ENCODE measurements around the gene SQSTM1. TPM values are rescaled to one million over a fixed set of nuclear protein-coding genes. Genes with fewer than 3 reads are reported as not detected.

SQSTM1 gene
- total RNA-seq, 1 experiment from 2014 or later: 341 TPM

DNA sequence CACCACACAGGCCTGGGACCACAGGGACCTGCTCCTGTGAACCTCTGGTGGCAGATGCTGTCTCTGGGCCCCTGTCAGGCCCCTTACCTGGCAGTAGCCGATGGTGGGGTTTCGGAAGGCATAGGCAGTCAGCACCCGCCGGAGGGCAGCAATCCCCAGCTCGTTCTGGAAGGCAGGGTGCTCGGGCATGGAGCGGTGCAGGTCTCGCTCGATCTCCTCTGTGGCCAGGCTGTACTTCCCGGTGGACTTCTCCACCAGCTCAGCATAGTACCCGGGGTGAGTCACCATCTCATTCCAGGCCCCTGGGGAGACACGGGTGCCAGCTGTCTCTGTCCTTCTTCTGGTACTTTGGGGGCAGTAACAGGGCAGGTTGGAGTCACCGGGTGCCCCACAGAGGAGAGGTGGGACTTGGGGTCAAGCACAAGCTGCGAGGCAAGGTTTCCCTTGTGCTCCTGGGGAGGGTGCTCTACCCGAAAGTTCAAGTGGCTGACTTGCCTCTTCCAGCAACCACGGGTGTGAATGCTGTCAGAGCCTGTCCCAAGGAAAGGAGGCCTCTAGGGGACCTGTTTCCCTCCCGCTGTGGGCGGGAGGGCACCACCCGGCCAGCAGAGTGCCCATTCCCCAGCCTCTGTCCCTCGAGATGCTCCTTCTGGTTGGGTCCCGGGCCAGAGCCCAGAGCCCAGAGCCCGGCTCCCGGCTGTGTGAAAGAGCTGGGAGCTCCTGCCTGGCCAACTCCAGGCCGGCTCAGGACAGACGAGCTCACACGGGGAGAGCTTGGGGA, 57.7 kb downstream of the SQSTM1 start:
- Histone ChIP-seq H3K4me3 (ENCODE audit: low read length) (no peak overlapping the region), H3F3A (ENCODE audit: low read length, unreplicated experiment) (no peaks in the 10 kb centered on the region), H3K9me2 (replicated peaks; ENCODE audit: low read length) (no peaks in the 10 kb centered on the region), H3K27me3 (ENCODE audit: low read length) (no peaks in the 10 kb centered on the region), H3K9me3 (ENCODE audit: low read length) (no peaks in the 10 kb centered on the region), H3K9ac (ENCODE audit: low read length) (no peak overlapping the region), H3K4me1 (ENCODE audit: insufficient read depth, low read length) (no peaks in the 10 kb centered on the region), H3K27ac (ENCODE audit: low read length) (no peak overlapping the region), H3K36me3 (ENCODE audit: low read depth, low read length) (peaks cover 5% of the 10 kb centered on the region), H4K20me1 (ENCODE audit: low read length) (no peaks in the 10 kb centered on the region), H2AFZ (ENCODE audit: low read length) (no peak overlapping the region), H3K4me2 (ENCODE audit: low read length) (no peak overlapping the region), H3K79me2 (ENCODE audit: low read length) (no peaks in the 10 kb centered on the region)
- ATAC-seq: no peak
- POLR2A ChIA-PET (ENCODE audit: unreplicated experiment): no interaction called here
- DNase-seq: no peak
- BruUV-seq (replicated peaks): no TSS peak
- TF ChIP-seq EZH2phosphoT487 (IDR thresholded peaks at IDR 0.05; ENCODE audit: borderline replicate concordance, low read length) (no peak), CTCF (conservative IDR thresholded peaks at IDR 0.05; ENCODE audit: low read depth, low read length) (no peak), EZH2 (IDR thresholded peaks at IDR 0.05; ENCODE audit: low read length, unreplicated experiment) (no peak)
- CTCF ChIA-PET: no interaction called here
- intact Hi-C loops (cut with micrococcal nuclease): no loop called here

DNA sequence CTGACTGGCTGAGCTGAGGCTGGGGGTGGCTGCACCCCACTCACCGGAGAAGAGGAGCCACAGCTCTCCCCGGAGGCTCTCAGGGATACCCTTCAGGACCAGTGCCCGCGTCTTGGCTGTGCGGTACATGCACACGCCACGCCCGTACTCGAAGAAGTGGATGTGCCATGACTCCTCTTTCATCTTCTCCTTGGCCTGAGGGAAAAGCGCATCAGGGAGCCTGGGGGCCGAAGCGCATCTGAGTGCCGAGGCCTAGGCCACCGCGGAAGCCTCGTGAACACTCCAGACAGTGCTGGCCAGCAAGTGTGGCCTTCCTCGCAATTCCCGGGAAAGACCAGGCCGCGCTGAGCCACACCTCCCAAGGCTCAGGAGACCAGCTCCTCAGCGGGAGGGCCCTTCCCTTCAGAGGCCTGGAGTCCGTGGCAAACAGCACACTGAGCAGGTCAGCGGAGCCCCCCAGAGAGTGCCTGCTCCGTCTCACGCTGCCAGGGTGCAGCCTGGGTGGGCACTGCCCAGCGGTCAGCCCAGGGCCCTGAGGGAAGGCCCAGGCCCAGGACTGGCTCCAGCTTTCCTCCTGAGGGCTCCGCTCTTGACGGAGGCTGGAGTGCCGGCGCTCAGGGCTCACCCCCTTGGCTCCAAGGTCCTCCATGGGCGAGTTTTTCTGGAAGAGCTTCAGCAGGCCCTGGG, 58.4 kb downstream of the SQSTM1 start:
- Histone ChIP-seq H2AFZ (ENCODE audit: low read length) (no peak overlapping the region), H3K9me3 (ENCODE audit: low read length) (no peaks in the 10 kb centered on the region), H4K20me1 (ENCODE audit: low read length) (no peaks in the 10 kb centered on the region), H3K9ac (ENCODE audit: low read length) (no peak overlapping the region), H3K36me3 (ENCODE audit: low read depth, low read length) (peaks cover 12% of the 10 kb centered on the region), H3K4me3 (ENCODE audit: low read length) (no peak overlapping the region), H3K9me2 (replicated peaks; ENCODE audit: low read length) (no peaks in the 10 kb centered on the region), H3K4me1 (ENCODE audit: insufficient read depth, low read length) (no peaks in the 10 kb centered on the region), H3K27ac (ENCODE audit: low read length) (no peak overlapping the region), H3F3A (ENCODE audit: low read length, unreplicated experiment) (no peaks in the 10 kb centered on the region), H3K4me2 (ENCODE audit: low read length) (no peak overlapping the region), H3K79me2 (ENCODE audit: low read length) (no peaks in the 10 kb centered on the region), H3K27me3 (ENCODE audit: low read length) (no peaks in the 10 kb centered on the region)
- DNase-seq: no peak
- intact Hi-C loops (cut with micrococcal nuclease): no loop called here
- no peak for ATAC-seq
- TF ChIP-seq EZH2 (IDR thresholded peaks at IDR 0.05; ENCODE audit: low read length, unreplicated experiment): no peak
- TF ChIP-seq EZH2phosphoT487 (IDR thresholded peaks at IDR 0.05; ENCODE audit: borderline replicate concordance, low read length): no peak
- TF ChIP-seq CTCF (conservative IDR thresholded peaks at IDR 0.05; ENCODE audit: low read depth, low read length): no peak
- ChIA-PET POLR2A (ENCODE audit: unreplicated experiment) (no interaction called here), CTCF (no interaction called here)
- BruUV-seq (replicated peaks): no TSS peak

- no peak overlapping the region for H3K4me3 ChIP-seq (ENCODE audit: low read length)
- H3K9ac ChIP-seq (ENCODE audit: low read length): no peak overlapping the region
- POLR2A ChIA-PET (ENCODE audit: unreplicated experiment): no interaction called here
- no peak overlapping the region for H3K4me2 ChIP-seq (ENCODE audit: low read length)
- H3K27ac ChIP-seq (ENCODE audit: low read length): no peak overlapping the region
- H2AFZ ChIP-seq (ENCODE audit: low read length): no peak overlapping the region
- no peak for ATAC-seq
- no peaks in the 10 kb centered on the region for H3K9me2 ChIP-seq (replicated peaks; ENCODE audit: low read length)
- H4K20me1 ChIP-seq (ENCODE audit: low read length): no peaks in the 10 kb centered on the region
- DNase-seq: no peak
- no peaks in the 10 kb centered on the region for H3K9me3 ChIP-seq (ENCODE audit: low read length)
- no TSS peak for BruUV-seq (replicated peaks)
- H3K79me2 ChIP-seq (ENCODE audit: low read length): no peaks in the 10 kb centered on the region
- intact Hi-C loops (cut with micrococcal nuclease): no loop called here
- peaks cover 17% of the 10 kb centered on the region for H3K36me3 ChIP-seq (ENCODE audit: low read depth, low read length)
- no peaks in the 10 kb centered on the region for H3K4me1 ChIP-seq (ENCODE audit: insufficient read depth, low read length)
- CTCF ChIA-PET: no interaction called here
- H3F3A ChIP-seq (ENCODE audit: low read length, unreplicated experiment): no peaks in the 10 kb centered on the region
- no peaks in the 10 kb centered on the region for H3K27me3 ChIP-seq (ENCODE audit: low read length)
- TF ChIP-seq EZH2 (IDR thresholded peaks at IDR 0.05; ENCODE audit: low read length, unreplicated experiment): no peak
- no peak for TF ChIP-seq CTCF (conservative IDR thresholded peaks at IDR 0.05; ENCODE audit: low read depth, low read length)
- no peak for TF ChIP-seq EZH2phosphoT487 (IDR thresholded peaks at IDR 0.05; ENCODE audit: borderline replicate concordance, low read length)
Observed at GRCh38 chr5:179879690-179880010, 58.9 kb downstream of the SQSTM1 start.

All from PC-3 (cell line).